GM12878 (cell line): ENCODE measurements around the gene MVK.

Experiments used
- HCFC1 ChIP-seq: fragments of 150-350 bp; IDR thresholded peaks from 2 replicates; pipeline ENCODE4 v1.6.1; 2014; ENCODE audit warnings: low read length
- POLR2A ChIP-seq: IDR thresholded peaks from 2 replicates; pipeline ENCODE4 v1.6.1; 2011; ENCODE audit warnings: low read depth, mild to moderate bottlenecking, low read length
- POU2F2 ChIP-seq: IDR thresholded peaks from 3 replicates; pipeline ENCODE4 v1.6.1; 2011; ENCODE audit warnings: low read depth, mild to moderate bottlenecking, low read length, borderline replicate concordance
- TF ChIP-seq, protein P1 (sequence below): fragments of 150-350 bp; IDR thresholded peaks from 2 replicates; pipeline ENCODE4 v1.6.1; 2014; ENCODE audit warnings: mild to moderate bottlenecking, low read depth, low read length
- TF ChIP-seq, protein P2 (sequence below): IDR thresholded peaks from 2 replicates; pipeline ENCODE4 v1.6.1; 2011; ENCODE audit warnings: low read depth, low read length, improper control_type of control experiment, borderline replicate concordance

DNA sequence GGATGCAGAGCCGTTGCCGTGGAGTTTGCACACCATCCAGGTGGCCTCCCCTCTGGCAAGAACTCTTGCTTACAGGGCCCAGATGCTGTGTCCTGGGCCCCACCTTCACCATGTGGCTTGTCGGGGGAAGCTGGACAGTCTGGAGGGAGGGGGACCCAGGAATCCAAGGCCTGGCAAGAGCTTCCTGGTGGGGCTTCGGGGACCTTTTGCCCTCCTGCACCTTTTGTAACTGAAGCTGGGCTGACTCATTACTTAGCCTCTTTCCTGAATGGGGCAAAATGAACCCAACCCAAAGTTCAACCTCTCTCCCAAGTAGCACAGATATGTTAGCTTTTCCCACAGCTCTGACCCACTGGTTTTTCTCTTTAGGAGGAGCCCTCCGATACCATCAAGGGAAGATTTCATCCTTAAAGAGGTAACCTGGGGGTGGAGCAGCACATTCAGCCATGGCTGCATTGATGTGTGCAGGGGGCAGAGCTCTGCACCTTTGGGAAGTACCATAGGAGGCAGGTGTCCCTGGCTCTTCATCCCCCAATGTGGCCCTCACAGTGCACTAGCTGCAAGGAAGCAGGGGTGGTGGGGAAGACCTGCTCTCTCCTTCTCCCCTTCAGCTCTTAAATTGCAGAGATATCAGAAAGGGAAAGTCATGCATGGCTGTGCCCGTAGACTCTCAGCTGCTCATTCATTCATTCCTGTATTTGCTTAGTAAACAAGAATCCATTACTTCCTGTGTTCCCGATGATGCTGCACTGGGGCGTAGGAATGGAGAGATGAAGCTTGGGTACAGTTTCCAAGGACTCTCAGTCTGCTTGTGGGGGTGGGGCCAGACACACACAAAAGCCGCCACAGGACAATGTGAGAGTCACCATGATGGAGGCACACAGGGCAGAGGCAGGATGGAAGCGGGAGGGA is 13.0 kb downstream of the MVK start:
- TF ChIP-seq POLR2A (no peak), POU2F2 (no peak), HCFC1 (no peak)
- TF ChIP-seq, protein P1, sequence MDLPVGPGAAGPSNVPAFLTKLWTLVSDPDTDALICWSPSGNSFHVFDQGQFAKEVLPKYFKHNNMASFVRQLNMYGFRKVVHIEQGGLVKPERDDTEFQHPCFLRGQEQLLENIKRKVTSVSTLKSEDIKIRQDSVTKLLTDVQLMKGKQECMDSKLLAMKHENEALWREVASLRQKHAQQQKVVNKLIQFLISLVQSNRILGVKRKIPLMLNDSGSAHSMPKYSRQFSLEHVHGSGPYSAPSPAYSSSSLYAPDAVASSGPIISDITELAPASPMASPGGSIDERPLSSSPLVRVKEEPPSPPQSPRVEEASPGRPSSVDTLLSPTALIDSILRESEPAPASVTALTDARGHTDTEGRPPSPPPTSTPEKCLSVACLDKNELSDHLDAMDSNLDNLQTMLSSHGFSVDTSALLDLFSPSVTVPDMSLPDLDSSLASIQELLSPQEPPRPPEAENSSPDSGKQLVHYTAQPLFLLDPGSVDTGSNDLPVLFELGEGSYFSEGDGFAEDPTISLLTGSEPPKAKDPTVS = no peak
- TF ChIP-seq, protein P2, sequence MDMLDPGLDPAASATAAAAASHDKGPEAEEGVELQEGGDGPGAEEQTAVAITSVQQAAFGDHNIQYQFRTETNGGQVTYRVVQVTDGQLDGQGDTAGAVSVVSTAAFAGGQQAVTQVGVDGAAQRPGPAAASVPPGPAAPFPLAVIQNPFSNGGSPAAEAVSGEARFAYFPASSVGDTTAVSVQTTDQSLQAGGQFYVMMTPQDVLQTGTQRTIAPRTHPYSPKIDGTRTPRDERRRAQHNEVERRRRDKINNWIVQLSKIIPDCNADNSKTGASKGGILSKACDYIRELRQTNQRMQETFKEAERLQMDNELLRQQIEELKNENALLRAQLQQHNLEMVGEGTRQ = no peak
